CD4-positive, alpha-beta T cell treated with Interferon gamma for 1 hour (primary cell): Measurements from ENCODE around the gene KDM6A.
"Not testable (repeated sequence)": the region's sequence is repeated elsewhere in the genome, so short reads cannot be mapped to it uniquely, and the experiment has no call there.

Experiments
- DNase-seq: peaks from one replicate; pipeline ENCODE4 v3.0.0-alpha.2; 2020

The KDM6A gene

GRCh38 chrX:44931441-44931973, 58.5 kb downstream of the KDM6A start:
- DNase-seq = no peak

DNA sequence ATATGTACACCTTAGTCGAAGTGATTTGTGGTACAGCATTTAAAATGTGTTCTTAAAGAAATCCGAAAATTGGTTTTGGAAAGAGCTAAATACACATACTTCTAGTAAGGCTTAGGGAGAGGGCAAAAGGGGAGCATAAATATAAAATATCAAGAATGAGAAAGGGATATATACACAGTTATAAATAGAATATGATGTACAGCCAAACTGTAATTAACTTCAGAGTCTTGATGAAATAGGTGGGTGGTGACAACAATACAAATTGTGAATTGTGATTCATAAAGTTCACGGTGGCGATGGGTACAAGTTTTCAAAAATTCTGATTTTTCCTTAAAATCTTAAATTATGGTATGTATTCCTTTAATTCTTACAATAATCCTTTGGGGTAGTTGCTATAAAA, 62.2 kb downstream of the KDM6A start:
- no peak for DNase-seq

GRCh38 chrX:44935640-44936039, 62.7 kb downstream of the KDM6A start:
- DNase-seq = no peak

DNA sequence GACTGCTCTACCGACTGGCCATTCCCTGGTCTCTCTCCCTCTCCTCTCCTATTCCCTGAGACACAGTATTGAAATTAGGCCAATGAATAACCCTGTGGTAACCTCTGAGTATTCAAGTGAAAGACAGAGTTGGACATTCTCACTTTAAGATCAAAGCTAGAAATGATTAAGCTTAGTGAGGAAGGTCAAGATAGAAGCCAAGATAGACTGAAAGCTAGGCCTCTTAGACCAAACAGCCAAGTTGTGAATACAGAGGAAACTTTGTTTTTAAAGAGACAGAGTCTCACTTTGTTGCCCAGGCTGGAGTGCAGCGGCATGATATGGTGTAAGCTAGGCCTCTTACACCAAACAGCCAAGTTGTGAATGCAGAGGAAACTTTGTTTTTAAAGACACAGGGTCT, 64.6 kb downstream of the KDM6A start:
- no peak for DNase-seq

- no peak for DNase-seq
Observed at GRCh38 chrX:44938111-44938510, 65.1 kb downstream of the KDM6A start.

GRCh38 chrX:44940541-44940940, 67.6 kb downstream of the KDM6A start:
- not testable (repeated sequence) for DNase-seq

GRCh38 chrX:44943007-44943406, 70.0 kb downstream of the KDM6A start:
- no peak for DNase-seq

DNA sequence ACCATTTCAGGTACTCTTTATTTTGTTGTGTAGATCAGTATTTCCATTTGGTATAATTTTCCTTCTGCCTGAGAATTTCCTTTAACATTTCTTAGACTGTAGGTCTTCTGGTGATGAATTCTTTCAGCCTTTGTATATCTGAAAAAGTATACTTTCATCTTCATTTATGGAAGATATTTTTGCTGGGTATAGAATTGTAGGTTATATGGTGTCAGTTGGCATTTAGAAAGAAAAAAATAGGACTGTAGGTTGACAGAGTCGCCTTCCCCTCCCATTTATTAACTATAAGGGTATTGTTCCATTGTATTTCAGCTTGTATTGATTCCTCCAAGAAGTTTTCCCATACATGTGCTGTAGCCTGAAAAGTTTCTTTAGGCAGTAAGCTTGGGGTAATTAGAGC, 71.9 kb downstream of the KDM6A start:
- no peak for DNase-seq

- no peak for DNase-seq
Observed at GRCh38 chrX:44945736-44946135, 72.7 kb downstream of the KDM6A start.

DNA sequence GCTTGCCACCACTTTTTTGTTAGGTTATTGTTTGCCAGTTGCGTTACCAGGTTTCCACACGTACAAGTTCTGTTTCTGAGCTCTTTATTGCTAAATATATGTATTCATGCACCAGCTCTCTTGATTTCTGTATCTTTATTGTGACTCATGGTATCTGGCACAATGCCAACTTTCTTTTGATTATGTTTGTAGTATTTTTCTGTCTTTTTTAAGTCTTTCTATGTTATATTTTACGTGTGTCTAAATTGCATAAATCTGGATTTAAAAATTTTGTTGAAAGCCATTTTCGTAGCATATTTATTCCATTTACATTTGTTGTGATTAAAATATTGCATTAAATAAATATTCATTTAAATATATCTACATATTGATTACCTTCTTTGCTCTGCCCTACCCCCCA, 73.8 kb downstream of the KDM6A start:
- DNase-seq = no peak

DNA sequence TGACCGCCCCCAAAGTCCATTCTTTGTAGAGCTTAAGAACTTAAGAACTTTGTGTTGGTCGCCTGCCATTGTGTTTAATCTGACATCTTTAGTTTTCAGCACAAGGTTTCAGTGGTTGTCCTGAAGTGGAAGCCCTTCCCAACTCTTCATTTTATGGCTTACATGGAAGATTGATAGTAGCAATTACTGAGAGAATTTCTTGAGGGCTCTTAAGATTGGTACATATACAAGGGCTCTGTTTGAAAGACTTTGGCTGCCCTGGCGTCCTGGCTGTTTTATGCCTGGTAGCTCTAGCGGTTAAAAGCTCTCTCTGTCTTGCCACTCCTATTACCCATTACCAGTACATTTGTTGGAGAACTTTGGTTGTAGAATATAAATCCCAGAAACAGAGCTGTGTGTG, 75.0 kb downstream of the KDM6A start:
- DNase-seq = no peak

DNA sequence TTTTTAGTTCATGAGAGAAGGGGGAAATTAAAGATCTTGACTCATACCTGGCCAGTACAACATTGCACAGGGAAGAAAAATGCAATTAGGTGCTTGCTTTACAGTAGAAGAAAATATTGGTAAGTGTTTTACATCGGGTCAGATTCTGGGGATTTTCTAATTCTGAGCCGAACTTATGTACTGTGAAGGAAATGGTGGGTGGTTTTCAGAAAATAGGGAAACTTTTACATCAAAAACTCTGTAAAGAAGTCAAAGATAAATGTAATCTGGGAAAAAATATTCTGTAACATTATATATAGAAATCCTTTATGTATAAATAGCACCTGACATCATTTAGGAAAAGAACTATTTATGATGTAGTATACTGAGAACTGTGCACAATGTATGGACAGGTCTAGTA, 75.4 kb downstream of the KDM6A start:
- DNase-seq = no peak

- DNase-seq = no peak
Observed at GRCh38 chrX:44949125-44949524, 76.1 kb downstream of the KDM6A start.

- not testable (repeated sequence) for DNase-seq
Observed at GRCh38 chrX:44950471-44951366, 77.7 kb downstream of the KDM6A start.

GRCh38 chrX:44951572-44952067, 78.6 kb downstream of the KDM6A start:
- DNase-seq = no peak

- DNase-seq = no peak
Observed at GRCh38 chrX:44952329-44953027, 79.5 kb downstream of the KDM6A start.

GRCh38 chrX:44953734-44954502, 80.9 kb downstream of the KDM6A start:
- DNase-seq = no peak

DNA sequence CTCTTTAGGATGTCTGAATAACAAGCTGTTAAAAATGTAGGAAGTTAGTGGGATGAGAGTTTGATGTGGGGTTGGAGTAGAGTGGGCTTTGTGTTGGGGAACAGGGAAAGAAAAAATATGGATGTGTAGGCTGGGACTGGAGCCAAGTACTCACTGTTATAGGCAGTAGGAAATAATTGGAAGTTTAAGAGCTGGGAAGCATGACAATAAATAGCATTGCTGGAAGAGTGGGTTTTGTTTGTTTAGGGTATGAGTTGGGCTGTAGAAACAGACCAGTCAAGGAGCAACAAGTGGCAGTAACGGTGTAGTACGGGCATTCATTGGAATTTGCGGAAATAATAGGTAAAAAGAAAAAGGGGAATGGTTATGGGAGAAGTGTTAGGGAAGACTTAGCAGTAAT, 81.6 kb downstream of the KDM6A start:
- no peak for DNase-seq

DNA sequence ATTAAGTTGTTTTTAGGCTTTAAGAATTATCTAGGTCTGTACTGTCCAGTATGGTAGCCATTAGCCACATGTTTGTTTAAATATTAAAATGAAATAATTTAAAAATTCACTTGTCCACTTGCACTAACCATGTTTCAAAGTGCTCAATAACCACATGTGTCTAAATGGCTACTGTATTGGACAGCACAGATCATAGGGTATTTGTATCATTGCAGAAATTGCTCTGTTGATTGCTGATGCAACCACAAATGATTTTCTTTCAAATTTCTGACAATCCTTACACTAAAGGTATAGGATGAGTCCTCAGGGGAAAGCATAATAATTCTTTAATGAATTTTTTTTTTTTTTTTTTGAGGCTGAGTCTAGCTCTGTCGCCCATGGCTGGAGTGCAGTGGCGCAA, 84.9 kb downstream of the KDM6A start:
- no peak for DNase-seq

DNA sequence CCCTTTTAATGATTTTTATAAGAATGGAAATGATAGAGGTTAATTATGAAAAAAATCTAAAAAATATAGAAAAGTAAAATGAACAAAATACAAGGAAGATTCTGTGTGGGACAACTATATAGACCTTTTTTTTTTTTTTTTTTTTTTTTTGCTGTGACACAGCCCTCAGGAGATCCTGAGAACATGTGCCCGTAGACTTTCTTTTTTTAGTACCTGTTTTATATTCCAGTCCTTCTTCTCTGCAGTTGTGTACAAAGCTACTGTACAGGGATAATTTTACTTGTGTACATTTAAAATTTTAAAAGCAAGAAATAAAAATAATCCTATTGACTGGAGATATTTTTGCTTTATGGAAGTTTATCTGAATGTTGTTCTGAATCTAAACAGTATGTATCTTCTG, 85.5 kb downstream of the KDM6A start:
- no peak for DNase-seq

- DNase-seq = no peak
Observed at GRCh38 chrX:44961817-44962607, 89.0 kb downstream of the KDM6A start.

DNA sequence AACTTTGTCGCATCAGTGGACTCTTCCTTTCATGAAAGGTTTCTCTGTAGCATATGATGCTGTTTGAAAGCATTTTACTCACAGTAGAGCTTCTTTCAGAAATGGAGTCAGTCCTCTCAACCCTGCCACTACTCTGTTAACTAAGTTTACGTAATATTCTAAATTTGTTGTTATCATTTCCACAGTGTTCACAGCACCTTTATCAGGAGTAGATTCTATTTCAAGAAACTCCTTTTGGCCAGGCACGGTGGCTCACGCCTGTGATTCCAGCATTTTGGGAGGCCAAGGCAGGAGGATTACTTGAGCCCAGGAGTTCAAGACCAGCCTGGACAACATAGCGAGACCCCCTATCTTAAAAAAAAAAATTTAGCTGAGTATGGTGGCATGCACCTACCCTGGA, 90.0 kb downstream of the KDM6A start:
- DNase-seq = no peak
